PFSK-1 (cell line): Measurements from ENCODE around the gene CMTM1.

ENCODE experiments used
- POLR2AphosphoS5 ChIP-seq: IDR thresholded peaks from 2 replicates; pipeline ENCODE4 v1.6.1; 2012; ENCODE audit warnings: low read depth, mild to moderate bottlenecking, control low read depth, low read length, moderate library complexity
- REST ChIP-seq, 2 experiments: IDR thresholded peaks; 2 replicates each; pipeline versions ENCODE4 v1.6.1 to v1.8.0; 2011 to 2012; ENCODE audit warnings: low read depth in 2 of 2, low read length in 2 of 2, control low read depth in 1 of 2, inconsistent platforms in 1 of 2, mild to moderate bottlenecking in 1 of 2, moderate library complexity in 1 of 2; ENCODE audit not compliant: insufficient read depth in 1 of 2
- SIN3A ChIP-seq: IDR thresholded peaks from 2 replicates; pipeline ENCODE4 v1.6.1; 2012; ENCODE audit warnings: mild to moderate bottlenecking, low read length, moderate library complexity, borderline replicate concordance; ENCODE audit not compliant: insufficient read depth
- TAF1 ChIP-seq: IDR thresholded peaks from 2 replicates; pipeline ENCODE4 v1.6.1; 2012; ENCODE audit warnings: low read length, control low read depth, borderline replicate concordance; ENCODE audit not compliant: insufficient read depth

GRCh38 chr16:66563574-66564334 lies 2.5 kb upstream of the CMTM1 start:
- TF ChIP-seq TAF1 (no peak), POLR2AphosphoS5 (no peak), REST (IDR thresholded peaks at IDR 0.05; ENCODE audit: insufficient read depth in 1 of 2, low read depth in 2 of 2, low read length in 2 of 2) (no peak), SIN3A (no peak)
